B cell (primary cell): ENCODE results near the gene FGFR2. TPM values are rescaled to one million over a fixed set of nuclear protein-coding genes. Genes with fewer than 3 reads are reported as not detected.

Source experiments
- ATAC-seq: fragments of 200-7000 bp; cut with Tn5 transposase; one replicate; pipeline ENCODE4 v1.10.0; 2021; ENCODE audit warnings: low read depth, mild to moderate bottlenecking, moderate number of reproducible peaks, moderate library complexity
- CTCF ChIA-PET: fragments of 350-600 bp; sonication (Branson Sonifier 250); formaldehyde crosslinking; loops from one replicate; lab custom pipeline; 2021; ENCODE audit warnings: antibody characterized with exemption, inconsistent platforms; lab: Charles Lee
- POLR2A ChIA-PET: fragments of 350-600 bp; sonication (Branson Sonifier 250); formaldehyde crosslinking; loops from one replicate; lab custom pipeline; 2021; ENCODE audit warnings: antibody characterized with exemption; lab: Charles Lee
- DNase-seq: peaks from one replicate; pipeline ENCODE4 v3.0.0; 2013
- H2AFZ ChIP-seq: 2 replicates; pipeline ENCODE4 v1.6.1; 2012; ENCODE audit warnings: mild to moderate bottlenecking, low read depth, low read length; ENCODE audit not compliant: insufficient read depth, poor library complexity, severe bottlenecking
- H3K27ac ChIP-seq, 2 donors: 1 replicate in 1 of 2; 2 replicates in 1 of 2; pipeline ENCODE4 v1.5.1; 2012 to 2013; ENCODE audit warnings: low read length in 2 of 2, mild to moderate bottlenecking in 2 of 2, moderate library complexity in 1 of 2
- H3K27me3 ChIP-seq, 4 experiments: fragments of 200-600 bp in 1 of 4; sonication (generic) in 1 of 4; replicated peaks in 1 of 4; 1 replicate in 2 of 4; 2 replicates in 2 of 4; pipeline versions ENCODE4 v1.6.1 to v1.7.0; 2013 to 2016; ENCODE audit warnings: low read length in 3 of 4, mild to moderate bottlenecking in 2 of 4, mixed read lengths in 1 of 4, moderate library complexity in 1 of 4; ENCODE audit not compliant: insufficient read depth in 4 of 4, control insufficient read depth in 3 of 4; ENCODE audit errors: control extremely low read depth in 1 of 4
- H3K36me3 ChIP-seq, 2 experiments: replicated peaks in 1 of 2; 1 replicate in 1 of 2; 2 replicates in 1 of 2; pipeline versions ENCODE4 v1.6.1 to v1.7.1; 2013; ENCODE audit warnings: low read length in 1 of 2; ENCODE audit not compliant: insufficient read depth in 2 of 2, control insufficient read depth in 1 of 2; ENCODE audit errors: control extremely low read depth in 1 of 2, extremely low read depth in 1 of 2
- H3K4me1 ChIP-seq, 2 donors: fragments of 200-600 bp in 1 of 2; sonication (generic) in 1 of 2; 1 replicate in 1 of 2; 2 replicates in 1 of 2; pipeline versions ENCODE4 v1.5.1 to v1.6.1; 2013 to 2017; ENCODE audit warnings: low read length in 2 of 2; ENCODE audit not compliant: control insufficient read depth in 2 of 2, insufficient read depth in 2 of 2
- H3K4me2 ChIP-seq: replicated peaks from 2 replicates; pipeline ENCODE3; 2012; ENCODE audit warnings: mild to moderate bottlenecking, low read depth, low read length; ENCODE audit not compliant: poor library complexity, severe bottlenecking
- H3K4me3 ChIP-seq, 5 experiments: fragments of 200-600 bp in 1 of 5; sonication (generic) in 1 of 5; 1 replicate in 3 of 5; 2 replicates in 2 of 5; pipeline versions ENCODE4 v1.5.1 to v1.7.0; 2011 to 2016; ENCODE audit warnings: low read length in 4 of 5, mild to moderate bottlenecking in 4 of 5, low read depth in 2 of 5, control low read depth in 1 of 5, moderate library complexity in 1 of 5; ENCODE audit not compliant: insufficient read depth in 1 of 5; ENCODE audit errors: control extremely low read depth in 1 of 5, extremely low read depth in 1 of 5
- H3K79me2 ChIP-seq: fragments of 200-600 bp; sonication (generic); one replicate; pipeline ENCODE4 v1.6.0; 2016; ENCODE audit warnings: low read length; ENCODE audit not compliant: control insufficient read depth, insufficient read depth
- H3K9ac ChIP-seq: fragments of 200-600 bp; sonication (generic); 2 replicates; pipeline ENCODE4 v1.6.1; 2017; ENCODE audit warnings: mild to moderate bottlenecking, low read length, moderate library complexity
- H3K9me3 ChIP-seq, 3 donors: one replicate each; pipeline versions ENCODE4 v1.6.1 to v1.7.1; 2013; ENCODE audit warnings: low read length in 2 of 3; ENCODE audit not compliant: control insufficient read depth in 2 of 3, insufficient read depth in 1 of 3; ENCODE audit errors: control extremely low read depth in 1 of 3
- H4K20me1 ChIP-seq: 2 replicates; pipeline ENCODE4 v1.6.0; 2012; ENCODE audit warnings: mild to moderate bottlenecking, low read length; ENCODE audit not compliant: insufficient read depth, control insufficient read depth, poor library complexity, severe bottlenecking
- H3K27ac Mint-ChIP-seq: one replicate; pipeline ENCODE4 v1.8.0; 2021; ENCODE audit warnings: mixed read lengths
- H3K27me3 Mint-ChIP-seq: one replicate; pipeline ENCODE4 v1.8.0; 2021; ENCODE audit warnings: mixed read lengths
- H3K4me1 Mint-ChIP-seq: one replicate; pipeline ENCODE4 v1.8.0; 2021; ENCODE audit warnings: mixed read lengths
- H3K4me3 Mint-ChIP-seq: one replicate; pipeline ENCODE4 v1.8.0; 2021; ENCODE audit warnings: mixed read lengths
- H3K9me3 Mint-ChIP-seq: one replicate; pipeline ENCODE4 v1.8.0; 2022; ENCODE audit warnings: mixed read lengths; ENCODE audit not compliant: insufficient read depth
- EZH2 ChIP-seq: IDR thresholded peaks from 2 replicates; pipeline ENCODE4 v1.6.1; 2012; ENCODE audit warnings: borderline replicate concordance, low read depth, mild to moderate bottlenecking, moderate library complexity, low read length; ENCODE audit not compliant: insufficient read depth, poor library complexity, severe bottlenecking
- WGBS: methylation state at CpG from one replicate; pipeline ENCODE4 v1.1.5; 2013; ENCODE audit warnings: missing lambda C conversion rate; ENCODE audit not compliant: insufficient coverage; 5-methylcytosine and 5-hydroxymethylcytosine counted together
- intact Hi-C: fragments of 100-400 bp; cut with micrococcal nuclease; formaldehyde crosslinking; loops from one replicate; pipeline ENCODE4 v1.10.0; 2022
- polyA plus RNA-seq: library from polyadenylated mRNA; depleted of rRNA; stranded (reverse); fragments of >200 nt; gene quantifications from 2 replicates; pipeline ENCODE4 v1.2.3, GENCODE V29; 2012
- total RNA-seq, 2 donors: library from RNA; stranded (reverse); fragments of 120-200 nt in 1 of 2; gene quantifications; 1 replicate in 1 of 2; 2 replicates in 1 of 2; pipeline versions ENCODE4 v1.2.3 to v1.2.4, GENCODE V29; 2013 to 2022
- TF ChIP-seq, protein P1 (sequence below): fragments of 200-600 bp; IDR thresholded peaks from one replicate; pipeline ENCODE4 v1.8.0; 2022; ENCODE audit warnings: antibody characterized with exemption, mild to moderate bottlenecking

The FGFR2 gene
- total and polyA plus RNA-seq, 2 donors (not counting 1 experiment from before 2014, with no cell fraction given), result not detected

- no peaks in the 10 kb centered on the region for H3K4me1 ChIP-seq
- intact Hi-C loops, result no loop called here
- no peaks in the 10 kb centered on the region for H3K79me2 ChIP-seq
- Mint-ChIP-seq H3K4me1 (no peaks in the 10 kb centered on the region), H3K27ac (no peak overlapping the region), H3K4me3 (no peak overlapping the region), H3K27me3 (no peaks in the 10 kb centered on the region), H3K9me3 (no peaks in the 10 kb centered on the region)
- no peak overlapping the region for H2AFZ ChIP-seq
- POLR2A ChIA-PET, result no interaction called here
- H3K4me2 ChIP-seq, result no peak overlapping the region
- peaks cover 0 to 2% (median 0%) of the 10 kb centered on the region in 4 experiments for H3K27me3 ChIP-seq
- H3K9me3 ChIP-seq, result peaks cover 0 to 3% (median 0%) of the 10 kb centered on the region in 3 donors
- H3K36me3 ChIP-seq, result no peaks in the 10 kb centered on the region
- no peak overlapping the region for H3K27ac ChIP-seq
- H4K20me1 ChIP-seq, result no peaks in the 10 kb centered on the region
- no peak for DNase-seq
- H3K9ac ChIP-seq, result no peak overlapping the region
- no peak for ATAC-seq
- no peak overlapping the region for H3K4me3 ChIP-seq
- CTCF ChIA-PET, result no interaction called here
- no peak for TF ChIP-seq EZH2
- TF ChIP-seq, protein P1, sequence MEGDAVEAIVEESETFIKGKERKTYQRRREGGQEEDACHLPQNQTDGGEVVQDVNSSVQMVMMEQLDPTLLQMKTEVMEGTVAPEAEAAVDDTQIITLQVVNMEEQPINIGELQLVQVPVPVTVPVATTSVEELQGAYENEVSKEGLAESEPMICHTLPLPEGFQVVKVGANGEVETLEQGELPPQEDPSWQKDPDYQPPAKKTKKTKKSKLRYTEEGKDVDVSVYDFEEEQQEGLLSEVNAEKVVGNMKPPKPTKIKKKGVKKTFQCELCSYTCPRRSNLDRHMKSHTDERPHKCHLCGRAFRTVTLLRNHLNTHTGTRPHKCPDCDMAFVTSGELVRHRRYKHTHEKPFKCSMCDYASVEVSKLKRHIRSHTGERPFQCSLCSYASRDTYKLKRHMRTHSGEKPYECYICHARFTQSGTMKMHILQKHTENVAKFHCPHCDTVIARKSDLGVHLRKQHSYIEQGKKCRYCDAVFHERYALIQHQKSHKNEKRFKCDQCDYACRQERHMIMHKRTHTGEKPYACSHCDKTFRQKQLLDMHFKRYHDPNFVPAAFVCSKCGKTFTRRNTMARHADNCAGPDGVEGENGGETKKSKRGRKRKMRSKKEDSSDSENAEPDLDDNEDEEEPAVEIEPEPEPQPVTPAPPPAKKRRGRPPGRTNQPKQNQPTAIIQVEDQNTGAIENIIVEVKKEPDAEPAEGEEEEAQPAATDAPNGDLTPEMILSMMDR, result no peak
- WGBS, result no CpG with 5 or more reads among the region's 2 CpGs
These were observed 135.3 kb downstream of the FGFR2 start for GRCh38 chr10:121462955-121463354.

GRCh38 chr10:121462281-121462680 lies 136.0 kb downstream of the FGFR2 start:
- Mint-ChIP-seq H3K9me3 (no peaks in the 10 kb centered on the region), H3K4me1 (no peaks in the 10 kb centered on the region), H3K4me3 (no peak overlapping the region), H3K27me3 (no peaks in the 10 kb centered on the region), H3K27ac (no peak overlapping the region)
- H3K36me3 ChIP-seq, result no peaks in the 10 kb centered on the region
- intact Hi-C loops, result no loop called here
- TF ChIP-seq, protein P1, result no peak
- TF ChIP-seq EZH2, result no peak
- ATAC-seq (no peak), DNase-seq (no peak)
- H3K27ac ChIP-seq, result no peak overlapping the region
- WGBS, result 82% methylated on average over 7 of the region's 7 CpGs
- H3K4me3 ChIP-seq, result no peak overlapping the region
- no peak overlapping the region for H3K9ac ChIP-seq
- POLR2A ChIA-PET, result no interaction called here
- no peak overlapping the region for H3K4me2 ChIP-seq
- H3K79me2 ChIP-seq, result no peaks in the 10 kb centered on the region
- H2AFZ ChIP-seq, result no peak overlapping the region
- no peaks in the 10 kb centered on the region for H3K4me1 ChIP-seq
- peaks cover 0 to 3% (median 0%) of the 10 kb centered on the region in 3 donors for H3K9me3 ChIP-seq
- peaks cover 0 to 2% (median 0%) of the 10 kb centered on the region in 4 experiments for H3K27me3 ChIP-seq
- no peaks in the 10 kb centered on the region for H4K20me1 ChIP-seq
- CTCF ChIA-PET, result no interaction called here
